KOPT-K1 (cell line): ENCODE data around the gene EXOC3L4.

Source experiments
- H3K27ac ChIP-seq: fragments of 200-600 bp; sonication (generic); 2 replicates; pipeline ENCODE4 v1.5.1; 2016; ENCODE audit warnings: antibody characterized with exemption, mild to moderate bottlenecking, low read depth, low read length; ENCODE audit not compliant: poor library complexity, severe bottlenecking
- H3K36me3 ChIP-seq: fragments of 200-600 bp; sonication (generic); 2 replicates; pipeline ENCODE4 v1.5.1; 2017; ENCODE audit warnings: antibody characterized with exemption, mild to moderate bottlenecking, low read length, moderate library complexity; ENCODE audit not compliant: insufficient read depth
- H3K9me3 ChIP-seq: fragments of 200-600 bp; sonication (generic); 2 replicates; pipeline ENCODE4 v1.5.1; 2017; ENCODE audit warnings: antibody characterized with exemption, low read length, mild to moderate bottlenecking; ENCODE audit not compliant: insufficient read depth, poor library complexity, severe bottlenecking

Gene EXOC3L4

DNA sequence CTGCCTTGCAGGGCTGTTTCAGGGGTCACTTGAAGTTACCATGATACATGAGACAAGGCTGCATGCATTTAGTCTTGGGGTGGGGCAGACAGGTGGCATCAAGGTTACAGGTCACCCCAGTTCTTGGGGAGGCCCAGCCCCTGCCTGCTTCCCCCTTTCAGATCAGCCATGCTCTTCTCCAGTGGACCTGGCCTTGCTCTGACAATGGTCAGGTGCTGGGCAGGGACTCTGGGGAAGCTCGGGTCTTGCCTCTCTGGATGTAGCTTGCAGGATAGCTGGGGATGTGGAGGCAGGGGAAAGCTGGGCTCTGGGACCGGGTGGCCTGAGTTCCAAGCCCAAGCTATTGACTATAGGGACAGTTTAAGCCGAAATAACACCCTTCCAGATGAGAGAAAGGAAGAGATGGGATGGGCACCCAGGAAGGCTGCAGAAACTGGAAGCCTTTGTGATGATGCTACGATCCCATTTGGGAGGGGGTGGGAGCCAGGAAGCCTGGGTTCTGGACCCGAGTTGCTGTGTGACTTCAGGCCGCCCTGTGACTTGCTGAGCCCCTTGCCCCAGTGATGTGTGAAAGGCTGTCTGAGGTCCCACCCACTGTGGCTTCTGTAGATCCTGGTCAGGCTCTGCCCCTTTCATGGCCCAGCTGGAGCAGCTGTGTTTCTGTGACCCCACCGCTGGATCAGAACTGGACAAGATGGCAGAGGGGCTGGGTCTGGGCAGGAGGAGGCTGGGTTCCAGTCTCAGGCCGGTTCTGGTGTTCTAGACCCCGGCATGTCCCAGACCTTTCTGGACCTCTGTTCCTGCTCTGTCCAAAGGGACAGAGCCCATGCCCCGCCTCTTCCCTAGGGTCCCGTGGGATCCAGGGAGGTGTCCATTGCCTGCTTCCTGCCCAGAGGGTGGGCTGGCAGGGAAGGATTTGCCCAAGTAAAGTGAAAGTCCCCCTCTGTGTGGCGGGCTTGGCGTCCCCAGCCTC is 30.9 kb downstream of the EXOC3L4 start:
- Histone ChIP-seq H3K9me3 (no peaks in the 10 kb centered on the region), H3K36me3 (no peaks in the 10 kb centered on the region), H3K27ac (no peak overlapping the region)

DNA sequence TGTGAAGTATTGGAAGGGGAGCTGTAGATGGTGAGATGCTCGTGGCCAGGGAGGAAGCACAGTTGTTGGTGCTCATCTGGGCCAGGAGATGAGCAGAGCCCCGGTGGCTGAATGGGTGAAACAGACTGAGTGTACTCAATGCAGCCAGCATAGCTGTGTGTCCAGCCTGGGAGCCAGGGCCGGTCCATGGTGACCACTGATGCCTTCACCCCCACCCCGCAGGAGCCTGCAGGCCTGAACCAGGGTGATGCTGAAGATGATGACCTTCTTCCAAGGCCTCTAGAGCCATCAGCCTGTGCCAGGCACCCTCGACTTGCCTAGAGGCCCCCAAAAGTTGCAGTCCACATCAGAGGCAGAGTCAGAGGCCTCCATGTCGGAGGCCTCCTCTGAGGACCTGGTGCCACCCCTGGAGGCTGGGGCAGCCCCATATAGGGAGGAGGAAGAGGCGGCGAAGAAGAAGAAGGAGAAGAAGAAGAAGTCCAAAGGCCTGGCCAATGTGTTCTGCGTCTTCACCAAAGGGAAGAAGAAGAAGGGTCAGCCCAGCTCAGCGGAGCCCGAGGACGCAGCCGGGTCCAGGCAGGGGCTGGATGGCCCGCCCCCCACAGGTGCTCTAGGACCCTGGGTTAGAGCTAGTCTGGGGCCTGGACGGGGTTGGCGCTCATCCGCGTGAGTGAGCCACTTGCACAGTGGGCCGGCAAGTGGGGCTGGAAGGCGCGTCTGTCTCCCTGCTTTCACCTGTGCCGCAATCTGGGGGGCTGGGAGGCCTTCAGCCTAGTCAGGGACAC is 31.8 kb downstream of the EXOC3L4 start:
- Histone ChIP-seq H3K9me3 (no peaks in the 10 kb centered on the region), H3K36me3 (no peaks in the 10 kb centered on the region), H3K27ac (no peak overlapping the region)

DNA sequence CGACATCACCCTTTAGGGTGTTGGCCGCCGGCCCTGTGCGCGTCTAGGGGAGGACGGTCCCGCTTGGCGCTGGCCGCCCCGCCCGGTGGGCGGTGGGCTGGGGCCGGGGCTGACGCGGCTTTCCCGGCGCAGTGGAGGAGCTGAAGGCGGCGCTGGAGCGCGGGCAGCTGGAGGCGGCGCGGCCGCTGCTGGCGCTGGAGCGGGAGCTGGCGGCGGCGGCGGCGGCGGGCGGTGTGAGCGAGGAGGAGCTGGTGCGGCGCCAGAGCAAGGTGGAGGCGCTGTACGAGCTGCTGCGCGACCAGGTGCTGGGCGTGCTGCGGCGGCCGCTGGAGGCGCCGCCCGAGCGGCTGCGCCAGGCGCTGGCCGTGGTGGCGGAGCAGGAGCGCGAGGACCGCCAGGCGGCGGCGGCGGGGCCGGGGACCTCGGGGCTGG is 32.4 kb downstream of the EXOC3L4 start:
- no peaks in the 10 kb centered on the region for H3K9me3 ChIP-seq
- H3K27ac ChIP-seq: no peak overlapping the region
- no peaks in the 10 kb centered on the region for H3K36me3 ChIP-seq

DNA sequence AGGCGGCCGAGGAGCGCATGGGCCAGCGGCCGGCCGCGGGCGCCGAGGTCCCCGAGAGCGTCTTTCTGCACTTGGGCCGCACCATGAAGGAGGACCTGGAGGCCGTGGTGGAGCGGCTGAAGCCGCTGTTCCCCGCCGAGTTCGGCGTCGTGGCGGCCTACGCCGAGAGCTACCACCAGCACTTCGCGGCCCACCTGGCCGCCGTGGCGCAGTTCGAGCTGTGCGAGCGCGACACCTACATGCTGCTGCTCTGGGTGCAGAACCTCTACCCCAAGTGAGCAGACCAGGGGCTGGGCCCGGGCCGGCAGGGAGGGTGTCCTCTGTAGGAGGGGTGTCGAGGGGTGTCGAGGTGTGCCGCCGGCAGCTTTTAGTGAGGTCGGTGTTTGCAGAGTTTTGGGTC is 32.8 kb downstream of the EXOC3L4 start:
- H3K36me3 ChIP-seq: no peaks in the 10 kb centered on the region
- no peak overlapping the region for H3K27ac ChIP-seq
- no peaks in the 10 kb centered on the region for H3K9me3 ChIP-seq

DNA sequence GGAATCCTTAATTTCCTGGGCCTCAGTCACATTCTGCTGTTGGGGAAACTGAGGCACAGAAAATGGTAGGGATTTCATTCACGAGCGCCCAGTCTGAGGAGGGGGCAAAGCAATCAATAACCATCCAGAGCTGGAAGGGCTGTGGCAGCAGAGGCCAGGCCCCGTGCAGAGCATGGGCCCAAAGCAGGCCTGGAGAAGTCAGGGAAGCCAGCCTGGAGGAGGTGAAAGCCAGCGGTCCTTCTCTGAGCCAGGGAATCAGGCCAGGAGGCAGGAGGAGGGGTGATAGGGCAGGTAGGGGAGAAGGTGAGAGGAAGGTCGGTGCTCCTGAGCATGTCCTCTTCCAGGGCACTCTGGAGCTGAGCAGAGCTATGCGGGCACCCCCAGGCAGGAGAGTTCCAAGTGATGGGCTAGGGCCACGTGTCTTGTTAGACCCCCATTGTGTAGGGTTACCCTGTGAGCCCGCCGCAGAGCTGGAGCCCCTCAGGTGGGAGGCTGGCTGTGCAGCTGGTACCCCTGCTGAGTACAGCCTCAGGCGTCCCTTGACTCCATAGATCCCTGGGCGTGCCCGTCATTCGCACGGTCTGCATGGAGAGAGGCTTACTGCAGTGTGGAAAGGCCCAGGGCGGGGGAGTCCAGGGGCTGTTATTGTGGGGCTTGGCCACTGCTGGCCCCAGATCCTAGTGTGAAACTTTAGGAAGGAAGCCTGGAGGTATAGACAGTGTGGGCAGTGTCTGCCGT is 33.5 kb downstream of the EXOC3L4 start:
- H3K27ac ChIP-seq: no peak overlapping the region

DNA sequence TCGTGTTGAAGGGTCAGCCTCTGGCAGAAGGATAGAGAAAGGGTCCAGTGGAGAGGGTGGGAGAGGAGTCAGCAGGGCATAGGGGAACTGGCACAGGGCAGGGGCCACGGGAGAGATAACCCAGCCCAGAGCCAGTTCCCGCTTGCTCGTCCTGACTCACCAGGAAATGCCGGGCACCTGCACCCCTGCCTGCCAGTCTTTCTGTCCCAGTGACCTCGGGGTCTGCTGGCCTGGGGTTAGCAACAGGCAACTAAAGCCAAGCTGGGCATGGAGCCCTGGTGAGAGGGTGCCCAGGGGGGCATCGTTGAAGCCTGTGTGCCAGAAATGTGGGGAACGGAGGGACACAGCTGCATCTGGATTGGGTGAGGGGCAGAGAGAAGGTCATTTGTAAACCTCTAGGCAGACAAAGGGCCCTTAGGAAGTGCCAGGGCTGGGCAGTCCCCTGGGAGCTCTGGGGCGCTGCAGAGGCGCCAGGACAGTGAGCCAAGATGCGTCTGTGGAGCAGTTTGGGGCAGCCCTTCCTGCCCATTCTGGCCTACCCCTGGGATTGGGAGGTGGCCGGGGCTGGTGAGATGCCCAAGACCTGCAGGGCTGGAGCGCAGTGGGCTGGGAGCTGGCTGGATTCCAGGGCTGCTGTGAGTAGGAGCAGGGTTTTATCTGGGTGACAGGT is 34.2 kb downstream of the EXOC3L4 start:
- H3K36me3 ChIP-seq: no peaks in the 10 kb centered on the region
- no peaks in the 10 kb centered on the region for H3K9me3 ChIP-seq
- no peak overlapping the region for H3K27ac ChIP-seq

More for the DNA sequence above, 33.5 kb downstream of the EXOC3L4 start:
- Histone ChIP-seq H3K36me3 (no peaks in the 10 kb centered on the region), H3K9me3 (no peaks in the 10 kb centered on the region)

DNA sequence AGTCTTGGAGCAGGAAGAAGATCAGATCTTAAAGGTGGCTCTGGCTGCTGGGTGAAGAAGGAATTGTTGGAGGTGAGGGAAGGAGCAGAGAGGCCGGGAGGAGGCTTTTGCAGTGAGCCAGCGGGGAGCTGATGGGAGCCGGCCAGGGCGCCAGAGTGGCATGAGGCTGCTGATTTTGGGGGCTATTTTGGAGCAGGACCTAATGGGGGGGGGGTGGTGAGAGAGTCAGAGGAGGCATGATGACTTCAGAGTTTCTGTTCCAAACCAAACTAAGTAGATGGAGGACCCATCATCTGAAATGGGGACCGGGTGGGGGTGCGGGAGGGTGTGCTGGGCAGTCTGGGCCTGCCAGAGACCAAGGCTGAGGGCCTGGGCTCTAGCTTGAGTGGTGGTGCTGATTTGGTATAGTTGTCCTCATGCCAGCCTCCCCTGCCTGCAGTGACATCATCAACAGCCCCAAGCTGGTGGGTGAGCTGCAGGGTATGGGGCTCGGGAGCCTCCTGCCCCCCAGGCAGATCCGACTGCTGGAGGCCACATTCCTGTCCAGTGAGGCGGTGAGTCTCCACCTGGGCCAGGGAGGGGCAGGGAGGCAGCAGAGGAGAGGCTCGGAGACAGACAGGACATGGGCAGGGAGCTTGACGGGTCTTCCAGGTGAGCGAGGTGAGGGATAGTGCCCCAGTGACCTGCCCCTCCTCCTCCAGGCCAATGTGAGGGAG is 34.9 kb downstream of the EXOC3L4 start:
- no peak overlapping the region for H3K27ac ChIP-seq
- no peaks in the 10 kb centered on the region for H3K9me3 ChIP-seq

DNA sequence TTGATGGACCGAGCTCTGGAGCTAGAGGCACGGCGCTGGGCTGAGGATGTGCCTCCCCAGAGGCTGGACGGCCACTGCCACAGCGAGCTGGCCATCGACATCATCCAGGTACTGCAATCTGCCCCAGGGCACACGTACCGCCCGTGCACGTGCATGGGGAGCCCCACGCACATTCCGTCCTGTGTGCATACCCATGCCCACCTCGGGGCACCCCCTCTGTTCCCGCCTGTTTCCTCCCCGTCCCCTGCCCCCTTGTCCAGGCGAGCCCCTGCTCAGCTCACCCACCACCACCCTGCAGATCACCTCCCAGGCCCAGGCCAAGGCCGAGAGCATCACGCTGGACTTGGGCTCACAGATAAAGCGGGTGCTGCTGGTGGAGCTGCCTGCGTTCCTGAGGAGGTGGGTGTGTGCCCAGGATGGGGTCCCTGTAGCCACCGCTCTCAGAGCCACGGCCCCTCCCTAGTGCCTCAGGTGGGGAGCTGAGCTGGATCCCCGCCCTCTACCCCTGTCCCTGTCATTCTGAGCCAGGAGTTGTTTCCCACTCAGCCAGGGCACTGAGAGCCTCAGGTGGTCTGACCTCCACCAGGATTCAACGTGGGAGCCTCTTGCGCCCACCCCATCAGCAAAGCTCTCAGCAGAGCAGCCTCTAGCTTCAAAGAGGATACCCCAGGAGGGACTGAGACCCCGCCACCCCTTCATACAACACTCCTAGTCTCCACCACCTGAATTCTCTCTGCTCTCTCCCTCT is 35.7 kb downstream of the EXOC3L4 start:
- Histone ChIP-seq H3K9me3 (no peaks in the 10 kb centered on the region), H3K27ac (no peak overlapping the region), H3K36me3 (no peaks in the 10 kb centered on the region)

More for the DNA sequence above, 34.9 kb downstream of the EXOC3L4 start:
- no peaks in the 10 kb centered on the region for H3K36me3 ChIP-seq

DNA sequence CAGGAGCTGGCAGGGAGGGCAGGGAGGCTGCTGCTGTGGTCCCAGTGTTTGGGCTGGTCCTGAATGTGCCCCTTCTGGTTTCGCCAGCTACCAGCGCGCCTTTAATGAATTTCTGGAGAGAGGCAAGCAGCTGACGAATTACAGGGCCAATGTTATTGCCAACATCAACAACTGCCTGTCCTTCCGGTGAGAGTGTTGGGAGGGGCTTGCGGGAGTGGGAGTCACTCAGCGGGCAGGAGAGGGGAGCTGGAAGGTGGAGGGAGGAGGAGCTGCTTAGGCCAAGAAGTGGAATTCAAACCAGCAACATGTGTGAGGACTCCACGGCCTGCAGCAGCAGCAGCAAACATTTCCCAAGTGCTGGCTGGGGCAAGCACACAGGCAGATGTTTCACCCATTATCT is 36.4 kb downstream of the EXOC3L4 start:
- Histone ChIP-seq H3K36me3 (no peaks in the 10 kb centered on the region), H3K9me3 (no peaks in the 10 kb centered on the region), H3K27ac (no peak overlapping the region)

DNA sequence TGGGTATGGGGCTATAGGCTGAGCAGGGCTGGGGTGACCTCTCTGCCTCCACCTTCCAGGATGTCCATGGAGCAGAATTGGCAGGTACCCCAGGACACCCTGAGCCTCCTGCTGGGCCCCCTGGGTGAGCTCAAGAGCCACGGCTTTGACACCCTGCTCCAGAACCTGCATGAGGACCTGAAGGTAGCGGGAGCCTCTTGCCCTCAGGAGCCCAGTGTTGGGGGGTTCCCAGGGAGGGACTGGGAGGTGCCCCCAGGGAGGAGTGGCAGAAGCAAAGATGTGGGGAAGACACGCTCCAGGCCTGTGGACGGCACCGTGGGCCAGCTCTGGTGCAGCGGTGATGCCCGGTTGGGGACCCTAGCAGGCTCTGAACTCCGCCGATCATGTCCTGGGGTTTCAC is 37.1 kb downstream of the EXOC3L4 start:
- no peak overlapping the region for H3K27ac ChIP-seq
- H3K9me3 ChIP-seq: no peaks in the 10 kb centered on the region
- no peaks in the 10 kb centered on the region for H3K36me3 ChIP-seq

DNA sequence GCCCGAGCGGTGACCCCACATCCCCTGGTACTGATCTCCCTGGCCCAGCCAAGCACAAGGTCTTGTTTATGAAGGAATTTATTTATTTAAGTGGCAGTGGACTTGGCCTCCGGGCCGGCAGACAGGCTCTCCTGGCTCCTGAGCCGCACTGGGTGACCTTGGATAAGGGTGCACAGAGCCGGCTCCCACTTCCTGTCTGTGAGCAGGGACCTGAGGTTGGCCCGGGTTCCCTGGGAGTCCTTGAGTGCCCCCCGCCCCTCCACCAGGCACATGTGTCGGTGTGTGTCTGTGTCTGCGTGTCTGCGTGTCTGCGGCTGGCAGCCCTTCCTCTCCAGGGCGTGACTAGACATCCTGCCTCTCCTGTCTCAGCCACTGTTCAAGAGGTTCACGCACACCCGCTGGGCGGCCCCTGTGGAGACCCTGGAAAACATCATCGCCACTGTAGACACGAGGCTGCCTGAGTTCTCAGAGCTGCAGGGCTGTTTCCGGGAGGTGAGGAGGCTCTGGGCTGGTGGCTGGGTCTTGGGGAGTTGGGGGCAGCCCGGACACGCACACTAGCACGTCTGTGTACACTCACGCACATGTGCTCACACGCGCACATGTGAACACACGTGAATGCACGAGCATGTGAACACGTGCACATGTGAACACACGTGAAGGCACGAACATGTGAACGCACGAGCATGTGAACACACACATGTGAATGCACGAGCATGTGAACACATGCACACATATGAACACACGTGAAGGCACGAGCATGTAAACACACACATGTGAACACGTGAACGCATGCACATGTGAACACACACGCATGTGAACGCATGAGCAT is 38.1 kb downstream of the EXOC3L4 start:
- Histone ChIP-seq H3K36me3 (no peaks in the 10 kb centered on the region), H3K27ac (no peak overlapping the region), H3K9me3 (no peaks in the 10 kb centered on the region)

DNA sequence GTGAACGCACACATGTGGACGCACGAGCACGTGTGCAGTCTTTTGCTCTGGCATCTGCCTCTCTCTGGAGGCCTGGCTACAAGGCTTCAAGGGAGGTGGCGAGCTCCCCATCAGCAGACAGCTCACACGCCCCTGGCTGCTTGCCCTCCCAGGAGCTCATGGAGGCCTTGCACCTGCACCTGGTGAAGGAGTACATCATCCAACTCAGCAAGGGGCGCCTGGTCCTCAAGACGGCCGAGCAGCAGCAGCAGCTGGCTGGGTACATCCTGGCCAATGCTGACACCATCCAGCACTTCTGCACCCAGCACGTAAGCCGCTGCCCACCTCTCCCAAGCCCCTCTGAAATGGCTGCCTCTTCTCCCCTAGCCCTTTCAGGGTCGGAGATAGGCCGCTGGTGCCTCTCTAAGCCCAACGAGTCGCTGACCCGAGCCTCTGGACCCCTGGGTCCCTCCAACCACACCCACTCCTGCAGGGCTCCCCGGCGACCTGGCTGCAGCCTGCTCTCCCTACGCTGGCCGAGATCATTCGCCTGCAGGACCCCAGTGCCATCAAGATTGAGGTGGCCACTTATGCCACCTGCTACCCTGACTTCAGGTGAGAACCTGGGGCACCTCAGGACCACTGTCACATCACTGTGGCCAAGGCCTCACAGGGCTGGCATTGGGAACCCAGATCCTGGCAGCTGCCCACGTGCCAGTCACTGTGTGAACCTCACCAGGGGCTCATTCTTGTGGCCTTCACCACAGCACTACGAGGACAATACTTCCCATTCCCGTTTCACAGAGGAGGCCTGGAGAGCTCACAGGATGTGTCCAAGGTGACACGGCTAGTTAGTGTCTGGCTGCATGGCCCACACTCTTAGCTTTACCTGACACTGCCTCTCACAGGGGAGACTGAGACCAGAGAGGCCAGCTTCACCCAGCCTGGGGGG is 39.0 kb downstream of the EXOC3L4 start:
- H3K27ac ChIP-seq: no peak overlapping the region
- no peaks in the 10 kb centered on the region for H3K36me3 ChIP-seq
- H3K9me3 ChIP-seq: no peaks in the 10 kb centered on the region
